ENCODE data around the gene EMP3.
A peak's percentile ranks its signal among the peaks of the same experiment; 100 is the strongest.

EMP3 gene

DNA sequence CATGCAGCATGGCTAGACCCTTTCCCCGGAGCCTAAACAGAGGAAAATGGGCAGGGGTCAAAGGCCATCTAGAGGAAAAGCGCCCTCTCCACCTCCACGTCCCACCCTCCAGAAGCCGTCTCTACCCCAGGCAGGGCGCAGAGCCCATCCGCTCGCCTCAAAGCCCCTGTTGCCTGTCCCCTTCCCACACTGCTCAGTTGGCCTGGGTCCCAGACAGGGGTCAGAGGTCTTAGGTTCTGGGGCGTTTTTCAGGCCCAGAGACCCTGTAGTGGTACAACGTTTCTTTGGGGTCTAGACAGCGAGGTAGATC is 38.1 kb downstream of the EMP3 start:
- H3K27ac ChIP-seq: peak overlapping the region; percentile 93

DNA sequence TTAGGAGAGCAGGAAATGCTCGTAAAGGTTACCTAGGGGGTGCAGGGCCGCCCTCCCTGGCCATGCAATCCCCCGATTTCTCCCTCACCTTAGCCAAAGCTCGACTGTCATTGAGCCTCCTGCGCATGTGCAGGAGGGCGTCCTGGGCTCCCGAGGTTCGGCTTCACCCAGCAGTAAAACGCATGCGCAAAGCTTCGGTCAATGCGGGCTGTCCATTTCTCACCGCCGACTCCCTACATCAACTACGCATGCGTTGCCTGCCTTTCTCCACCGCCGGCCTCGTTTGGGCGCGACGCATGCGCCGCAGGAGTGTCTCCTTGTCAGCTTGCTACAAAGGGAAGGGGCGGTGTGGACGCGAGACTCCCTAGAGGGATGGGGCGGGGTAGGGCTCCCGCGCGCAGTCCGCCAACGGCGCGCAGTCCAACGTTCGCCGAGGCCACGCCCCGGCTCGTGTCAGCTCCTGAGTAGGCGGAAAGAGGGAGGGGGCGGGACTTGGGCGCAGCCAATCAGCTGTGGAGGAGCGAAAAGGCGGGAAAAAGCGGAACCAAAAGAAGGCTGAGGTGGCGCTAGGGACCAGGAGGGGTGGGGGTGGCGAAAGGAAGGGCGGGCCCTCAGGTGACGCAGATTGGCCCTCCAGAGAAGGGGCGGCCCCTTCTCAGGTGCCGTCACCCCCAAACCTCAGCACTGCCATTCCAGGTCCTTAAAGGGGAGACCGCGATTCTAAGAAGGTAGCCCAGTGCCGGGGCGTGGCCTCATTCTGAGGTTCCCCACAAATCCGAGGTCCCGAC is 38.7 kb downstream of the EMP3 start, which contains the start of the genes SYNGR4 and TMEM143:
Gene SYNGR4, plus strand, starts transcription at position 558 of the 788 bp plus-strand sequence. CDS start 1,476 bp downstream, outside the sequence.
Gene TMEM143, minus strand, starts transcription at position 131 of the 788 bp plus-strand sequence. Its CDS starts 20 bp downstream, at position 111.
- peak within 1 kb of the TSS; percentile 93 for H3K27ac ChIP-seq
- TF ChIP-seq ZFX (IDR thresholded peaks at IDR 0.05): no peak
- TF ChIP-seq, protein P1, sequence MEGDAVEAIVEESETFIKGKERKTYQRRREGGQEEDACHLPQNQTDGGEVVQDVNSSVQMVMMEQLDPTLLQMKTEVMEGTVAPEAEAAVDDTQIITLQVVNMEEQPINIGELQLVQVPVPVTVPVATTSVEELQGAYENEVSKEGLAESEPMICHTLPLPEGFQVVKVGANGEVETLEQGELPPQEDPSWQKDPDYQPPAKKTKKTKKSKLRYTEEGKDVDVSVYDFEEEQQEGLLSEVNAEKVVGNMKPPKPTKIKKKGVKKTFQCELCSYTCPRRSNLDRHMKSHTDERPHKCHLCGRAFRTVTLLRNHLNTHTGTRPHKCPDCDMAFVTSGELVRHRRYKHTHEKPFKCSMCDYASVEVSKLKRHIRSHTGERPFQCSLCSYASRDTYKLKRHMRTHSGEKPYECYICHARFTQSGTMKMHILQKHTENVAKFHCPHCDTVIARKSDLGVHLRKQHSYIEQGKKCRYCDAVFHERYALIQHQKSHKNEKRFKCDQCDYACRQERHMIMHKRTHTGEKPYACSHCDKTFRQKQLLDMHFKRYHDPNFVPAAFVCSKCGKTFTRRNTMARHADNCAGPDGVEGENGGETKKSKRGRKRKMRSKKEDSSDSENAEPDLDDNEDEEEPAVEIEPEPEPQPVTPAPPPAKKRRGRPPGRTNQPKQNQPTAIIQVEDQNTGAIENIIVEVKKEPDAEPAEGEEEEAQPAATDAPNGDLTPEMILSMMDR (conservative IDR thresholded peaks at IDR 0.05): no peak

More for the DNA sequence above, 38.1 kb downstream of the EMP3 start:
- TF ChIP-seq, protein P1 (conservative IDR thresholded peaks at IDR 0.05): no peak
- peak; percentile 4; the same call in 1 of the 2 replicates for TF ChIP-seq ZFX (IDR thresholded peaks at IDR 0.05)

DNA sequence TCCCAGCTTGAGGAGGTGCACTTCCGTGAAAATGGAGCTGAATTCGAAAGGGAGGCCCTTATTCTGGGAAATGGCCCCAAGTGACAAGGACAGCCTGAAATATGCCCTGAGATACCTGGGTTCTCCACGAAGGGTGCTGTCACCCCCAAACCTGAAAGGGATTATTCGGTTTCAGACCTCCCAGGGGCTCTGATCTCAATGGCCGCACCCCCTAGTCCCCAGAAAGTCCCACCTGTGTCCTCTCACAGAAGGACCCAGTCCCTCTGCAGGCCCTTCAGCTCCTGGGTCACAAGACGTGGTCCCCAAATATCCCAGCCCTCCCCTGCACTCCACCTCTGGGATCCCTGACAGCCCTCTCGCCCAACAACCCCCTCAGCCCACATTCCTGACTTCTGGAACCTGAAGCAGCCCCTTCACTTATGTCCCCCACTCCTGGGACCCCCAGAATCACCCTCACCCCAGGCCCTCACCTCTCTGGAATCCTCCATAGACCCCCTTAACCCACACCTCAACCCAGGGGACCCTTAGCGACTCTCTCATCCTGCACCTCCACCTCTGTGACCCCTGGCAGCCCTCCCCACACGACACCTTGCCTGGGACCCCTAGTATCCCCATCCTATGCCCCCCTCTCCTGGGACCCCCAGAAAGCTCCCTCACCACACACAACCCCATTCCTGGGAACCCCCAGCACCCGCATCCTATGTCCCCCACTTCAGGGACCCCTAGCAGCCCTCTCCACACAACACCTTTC is 39.4 kb downstream of the EMP3 start:
- TF ChIP-seq, protein P1 (conservative IDR thresholded peaks at IDR 0.05): no peak
- no peak for TF ChIP-seq ZFX (IDR thresholded peaks at IDR 0.05)
- H3K27ac ChIP-seq: peak overlapping the region; percentile 93

DNA sequence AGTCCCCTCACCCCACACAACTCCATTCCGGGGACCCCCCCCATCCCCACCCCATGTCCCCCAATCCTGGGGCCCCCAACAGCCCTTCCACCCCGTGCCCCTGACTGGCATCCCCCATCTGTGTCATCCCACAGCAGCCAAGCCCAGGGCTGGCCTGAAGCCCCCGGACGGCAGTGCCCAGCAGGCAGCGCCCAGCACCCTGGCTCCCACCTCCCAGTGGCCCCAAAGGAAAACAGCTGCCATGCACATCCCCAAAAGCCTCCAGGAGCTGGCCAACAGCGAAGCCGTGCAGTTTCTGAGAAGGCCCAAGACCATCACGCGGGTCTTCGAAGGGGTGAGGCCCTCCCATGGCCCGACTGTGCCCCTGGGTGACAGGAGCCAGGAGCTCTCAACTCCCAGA is 40.2 kb downstream of the EMP3 start:
- TF ChIP-seq ZFX (IDR thresholded peaks at IDR 0.05): no peak
- TF ChIP-seq, protein P1 (conservative IDR thresholded peaks at IDR 0.05): no peak
- no peak overlapping the region for H3K27ac ChIP-seq

DNA sequence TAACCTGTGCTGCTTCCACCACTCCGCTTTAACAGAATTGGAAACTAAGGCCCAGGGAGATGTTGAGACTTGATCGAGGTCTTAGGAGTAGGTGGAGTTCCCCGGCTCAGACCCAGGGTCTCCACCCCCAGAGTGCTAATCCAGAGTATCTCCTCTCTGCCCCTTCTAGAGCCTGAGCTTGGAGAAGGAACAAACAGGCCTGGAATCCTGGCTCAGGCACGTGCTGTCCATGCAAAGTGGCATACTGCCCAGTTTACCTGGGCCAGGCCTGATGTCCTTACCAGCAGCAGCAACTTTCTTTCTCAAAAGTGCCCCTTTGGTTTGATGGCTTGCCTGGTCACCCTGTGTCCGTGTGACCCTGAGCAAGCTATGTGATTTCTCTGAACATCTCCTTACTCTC is 42.5 kb downstream of the EMP3 start:
- H3K27ac ChIP-seq: peak overlapping the region; percentile 46
- TF ChIP-seq ZFX (IDR thresholded peaks at IDR 0.05): 0 out of 2 replicates have a peak, but pooled peaks have one; percentile 34
- TF ChIP-seq, protein P1 (conservative IDR thresholded peaks at IDR 0.05): no peak

DNA sequence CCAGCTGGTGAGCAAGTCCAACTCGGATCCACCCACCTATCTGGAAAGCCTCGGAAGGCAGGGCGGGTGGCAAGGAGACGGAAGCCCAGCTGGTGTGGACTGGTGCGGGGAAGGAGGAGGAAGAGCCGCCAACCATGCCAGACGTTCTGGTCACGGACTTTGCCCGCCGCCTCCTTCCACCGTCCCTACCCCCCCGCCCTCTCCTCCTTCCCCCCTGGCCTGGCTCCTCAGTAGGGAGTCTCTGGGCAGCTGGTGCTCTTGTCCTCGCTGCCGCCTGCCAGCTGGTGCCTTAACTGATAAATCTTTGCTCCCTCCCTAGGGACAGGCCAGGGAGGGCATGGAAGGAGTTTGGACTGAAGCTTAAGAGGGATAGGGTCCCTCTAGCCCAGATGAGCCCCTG is 43.6 kb downstream of the EMP3 start:
- TF ChIP-seq, protein P1 (conservative IDR thresholded peaks at IDR 0.05): no peak
- no peak for TF ChIP-seq ZFX (IDR thresholded peaks at IDR 0.05)
- no peak overlapping the region for H3K27ac ChIP-seq

DNA sequence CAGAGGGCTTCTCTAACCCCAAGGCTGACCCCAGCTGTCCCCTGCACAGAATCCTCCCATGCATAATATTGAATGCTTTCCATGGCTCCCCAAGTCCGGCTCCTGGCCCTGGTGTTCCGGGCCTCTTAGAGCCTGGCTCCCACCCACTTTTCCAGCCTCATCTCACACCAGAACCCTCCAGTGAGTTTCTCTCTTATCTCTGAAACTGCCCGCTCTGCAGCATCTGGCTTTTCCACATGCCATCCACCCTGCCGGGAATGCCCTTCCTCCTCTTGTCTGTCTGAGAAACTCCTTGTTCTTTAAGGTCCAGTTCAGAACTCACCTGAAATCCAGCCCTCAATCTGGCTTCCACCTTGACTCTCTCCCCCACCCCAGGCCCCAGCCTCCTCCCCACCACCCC is 45.6 kb downstream of the EMP3 start:
- H3K27ac ChIP-seq: no peak overlapping the region
- TF ChIP-seq, protein P1 (conservative IDR thresholded peaks at IDR 0.05): no peak
- no peak for TF ChIP-seq ZFX (IDR thresholded peaks at IDR 0.05)

All from C4-2B (cell line).